Measurements from ENCODE around the gene PDZD2.
"Not testable (repeated sequence)": the region's sequence is repeated elsewhere in the genome, so short reads cannot be mapped to it uniquely, and the experiment has no call there.

Gene PDZD2

GRCh38 chr5:32057187-32058096 lies 418.5 kb downstream of the PDZD2 start:
- DNase-seq: no peak

GRCh38 chr5:32058101-32058500 lies 419.2 kb downstream of the PDZD2 start:
- no peak for DNase-seq

- DNase-seq: no peak
Observed at GRCh38 chr5:32058997-32059396, 420.1 kb downstream of the PDZD2 start.

- DNase-seq: no peak
Observed at GRCh38 chr5:32059761-32060530, 421.0 kb downstream of the PDZD2 start.

- no peak for DNase-seq
Observed at GRCh38 chr5:32061236-32061635, 422.3 kb downstream of the PDZD2 start.

GRCh38 chr5:32066448-32066847 lies 427.5 kb downstream of the PDZD2 start:
- no peak for DNase-seq

- DNase-seq: no peak
Observed at GRCh38 chr5:32067774-32068470, 429.0 kb downstream of the PDZD2 start.

- no peak for DNase-seq
Observed at GRCh38 chr5:32068561-32068960, 429.6 kb downstream of the PDZD2 start.

- DNase-seq: no peak
Observed at GRCh38 chr5:32069396-32069795, 430.5 kb downstream of the PDZD2 start.

- DNase-seq: no peak
Observed at GRCh38 chr5:32071351-32071944, 432.5 kb downstream of the PDZD2 start.

GRCh38 chr5:32072054-32072453 lies 433.1 kb downstream of the PDZD2 start:
- DNase-seq: no peak

- no peak for DNase-seq
Observed at GRCh38 chr5:32074401-32074800, 435.5 kb downstream of the PDZD2 start.

GRCh38 chr5:32076699-32077695 lies 438.1 kb downstream of the PDZD2 start:
- DNase-seq: peak; percentile 6 to 21

- not testable (repeated sequence) for DNase-seq
Observed at GRCh38 chr5:32078855-32079254, 439.9 kb downstream of the PDZD2 start.

GRCh38 chr5:32080565-32080964 lies 441.6 kb downstream of the PDZD2 start:
- DNase-seq: not testable (repeated sequence)

GRCh38 chr5:32082701-32083100 lies 443.8 kb downstream of the PDZD2 start:
- DNase-seq: no peak

GRCh38 chr5:32083981-32084430 lies 445.1 kb downstream of the PDZD2 start:
- DNase-seq: no peak

GRCh38 chr5:32087086-32088082 lies 448.5 kb downstream of the PDZD2 start:
- no peak for DNase-seq

GRCh38 chr5:32088214-32088613 lies 449.3 kb downstream of the PDZD2 start:
- DNase-seq: no peak
